GM19452 (cell line): Measurements from ENCODE around the gene MCFD2.
"Not testable (repeated sequence)": the region's sequence is repeated elsewhere in the genome, so short reads cannot be mapped to it uniquely, and the experiment has no call there.

ENCODE experiments used
- ATAC-seq: cut with Tn5 transposase; IDR thresholded peaks from one replicate; pipeline ENCODE4 v1.9.1; 2021; ENCODE audit not compliant: unreplicated experiment

MCFD2 gene

DNA sequence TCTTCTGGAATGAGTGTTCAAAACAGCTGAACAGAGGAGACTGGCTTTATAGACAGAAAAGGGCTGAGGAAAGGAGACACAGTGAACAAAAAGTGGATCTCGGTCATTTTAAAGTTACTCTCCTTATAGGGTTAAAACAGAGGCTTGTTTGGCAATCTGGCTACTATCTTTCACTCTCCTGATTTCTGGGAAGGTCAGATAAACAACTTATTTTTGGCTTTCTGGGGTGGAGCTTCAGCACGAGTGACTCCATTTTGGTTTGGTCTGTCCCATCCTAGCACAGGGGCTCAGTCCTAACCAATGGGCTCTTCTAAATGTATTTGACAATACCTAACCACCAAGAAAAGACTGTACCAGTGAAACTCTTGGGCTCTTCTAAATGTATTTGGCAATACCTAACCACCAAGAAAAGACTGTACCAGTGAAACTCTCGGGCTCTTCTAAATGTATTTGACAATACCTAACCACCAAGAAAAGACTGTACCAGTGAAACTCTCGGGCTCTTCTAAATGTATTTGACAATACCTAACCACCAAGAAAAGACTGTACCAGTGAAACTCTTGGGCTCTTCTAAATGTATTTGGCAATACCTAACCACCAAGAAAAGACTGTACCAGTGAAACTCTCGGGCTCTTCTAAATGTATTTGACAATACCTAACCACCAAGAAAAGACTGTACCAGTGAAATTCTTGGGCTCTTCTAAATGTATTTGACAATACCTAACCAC, 39.5 kb downstream of the MCFD2 start:
- ATAC-seq = not testable (repeated sequence)

DNA sequence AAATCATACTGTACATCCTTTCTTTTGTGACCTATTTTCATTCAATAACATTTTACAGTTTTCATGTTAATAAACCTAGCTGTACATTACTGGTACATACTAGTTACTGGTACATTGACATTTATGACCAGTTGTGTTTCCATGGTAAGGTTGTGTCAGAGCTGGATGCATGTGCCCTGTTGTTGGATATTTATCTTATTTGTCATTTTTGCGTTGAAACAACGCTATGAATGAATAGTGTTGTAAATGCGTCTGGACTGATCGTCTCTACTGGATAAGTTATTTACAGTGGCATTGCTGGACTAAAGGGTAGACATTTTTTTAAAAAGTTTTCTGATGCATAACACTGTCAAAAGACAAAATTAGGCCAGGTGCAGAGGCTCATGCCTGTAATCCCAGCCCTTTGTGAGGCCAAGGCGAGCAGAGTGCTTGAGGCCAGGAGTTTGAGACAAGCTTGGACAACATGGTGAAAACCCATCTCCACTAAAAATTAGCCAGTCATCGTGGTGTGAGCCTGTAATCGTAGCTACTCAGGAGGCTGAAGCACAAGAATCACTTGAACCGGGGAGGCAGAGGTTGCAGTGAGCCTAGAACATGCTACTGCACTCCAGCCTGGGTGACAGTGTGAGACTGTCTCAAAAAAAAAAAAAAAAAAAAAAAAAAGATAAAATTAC, 40.2 kb downstream of the MCFD2 start:
- ATAC-seq = no peak

DNA sequence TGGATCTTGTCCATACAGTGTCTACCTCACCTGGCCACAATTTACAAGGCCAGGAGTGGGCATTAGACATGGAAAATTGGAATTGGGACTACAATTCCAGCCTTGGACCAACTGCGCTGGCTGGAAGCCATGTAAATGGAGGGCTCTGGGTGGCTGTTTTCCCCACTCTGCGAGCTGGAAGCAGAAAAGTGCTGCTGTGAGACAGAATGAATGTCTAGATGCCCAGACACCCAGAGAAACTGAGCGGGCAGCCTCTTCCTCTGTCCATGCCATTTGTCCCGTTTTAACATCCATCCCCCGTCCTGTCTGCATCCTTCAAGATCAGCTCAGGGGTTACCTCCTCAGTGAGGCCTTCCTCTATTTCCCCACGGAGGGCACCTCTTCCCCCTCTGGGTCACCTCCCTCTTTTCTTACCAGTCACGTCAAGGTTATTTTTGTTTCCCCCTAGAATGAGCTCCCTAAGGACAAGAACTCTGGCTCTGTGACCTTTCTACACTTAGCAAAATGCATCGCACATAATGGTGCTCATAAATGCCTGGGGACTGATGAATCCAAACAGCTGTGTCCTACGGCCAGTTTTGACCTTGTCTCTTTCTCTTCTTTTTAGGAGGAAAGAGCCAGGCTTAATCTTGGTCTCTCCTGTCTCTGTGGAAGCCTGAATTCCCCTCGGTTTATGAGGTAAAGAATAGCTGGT, 41.2 kb downstream of the MCFD2 start:
- ATAC-seq = no peak

DNA sequence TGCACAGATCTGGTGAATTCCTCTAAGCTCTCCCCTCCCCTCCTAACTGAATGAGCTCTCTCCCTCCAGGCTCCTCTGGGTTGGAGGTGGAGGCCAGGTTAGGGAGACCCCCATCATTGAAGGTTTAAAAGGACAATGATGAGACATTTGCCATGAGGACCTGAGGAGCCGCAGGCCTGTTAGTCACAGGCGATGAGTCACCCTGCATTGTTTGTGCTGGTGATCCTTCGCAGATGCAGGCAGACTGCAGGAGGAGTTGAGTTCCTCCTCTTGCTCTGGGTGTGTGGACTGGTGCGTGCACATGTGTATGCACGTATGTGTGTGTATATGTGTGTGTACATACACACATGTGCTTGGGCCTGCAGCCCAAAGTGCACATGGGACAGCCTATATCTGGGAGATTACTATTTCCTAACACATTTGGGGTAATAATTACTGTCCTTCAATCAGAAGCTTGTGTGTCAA, 42.0 kb downstream of the MCFD2 start:
- no peak for ATAC-seq

DNA sequence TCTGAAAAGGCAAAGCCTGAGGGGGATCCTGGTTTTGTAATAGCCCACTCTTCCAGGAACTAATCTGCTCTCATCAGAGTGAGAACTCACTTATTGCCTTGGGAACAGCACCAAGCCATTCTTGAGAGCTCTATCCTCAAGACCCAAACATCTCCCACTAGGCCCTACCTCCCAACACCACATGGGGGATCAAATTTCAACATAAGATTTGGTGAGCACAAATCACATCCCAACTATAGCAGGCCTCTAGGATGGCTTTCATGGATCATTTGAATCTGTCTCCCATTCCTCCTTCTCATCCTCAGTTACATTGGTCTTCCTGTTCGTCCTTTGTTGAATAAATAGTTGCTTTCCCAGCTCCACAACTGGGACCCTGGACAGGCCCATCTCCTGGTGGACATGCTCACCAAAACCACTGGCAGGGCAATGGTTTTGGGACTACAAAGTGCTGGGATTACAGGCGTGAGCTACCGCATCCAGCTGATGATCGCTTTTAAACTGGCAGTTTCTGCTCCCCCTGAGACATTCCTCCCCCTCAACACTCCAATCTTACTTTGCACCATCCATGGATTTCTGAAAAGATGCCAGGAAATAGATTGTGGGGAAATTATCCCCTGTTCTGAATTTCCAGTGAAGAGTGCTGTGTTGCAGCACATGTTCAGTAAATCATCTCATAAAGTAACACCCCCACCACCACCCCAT, 42.6 kb downstream of the MCFD2 start:
- ATAC-seq = no peak

DNA sequence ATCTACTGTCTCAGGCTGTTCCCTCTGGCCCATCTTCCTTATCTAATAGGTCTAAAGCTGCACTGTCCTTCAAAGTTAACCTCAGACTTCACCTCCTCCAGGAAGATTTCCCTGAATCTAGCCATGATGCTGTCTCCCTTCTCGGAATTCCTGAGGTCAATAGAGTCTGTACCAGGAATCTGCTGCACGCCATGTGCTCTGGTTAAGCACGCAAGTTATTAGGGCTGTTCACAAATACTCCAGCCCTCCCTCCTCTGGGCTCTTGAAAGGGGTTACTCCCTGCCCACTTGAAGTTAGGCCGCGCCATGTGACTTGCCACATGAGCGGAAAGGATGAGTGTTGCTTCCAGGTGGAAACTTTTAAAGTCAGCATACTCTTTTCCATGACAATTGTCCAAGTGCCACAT, 43.6 kb downstream of the MCFD2 start:
- no peak for ATAC-seq

DNA sequence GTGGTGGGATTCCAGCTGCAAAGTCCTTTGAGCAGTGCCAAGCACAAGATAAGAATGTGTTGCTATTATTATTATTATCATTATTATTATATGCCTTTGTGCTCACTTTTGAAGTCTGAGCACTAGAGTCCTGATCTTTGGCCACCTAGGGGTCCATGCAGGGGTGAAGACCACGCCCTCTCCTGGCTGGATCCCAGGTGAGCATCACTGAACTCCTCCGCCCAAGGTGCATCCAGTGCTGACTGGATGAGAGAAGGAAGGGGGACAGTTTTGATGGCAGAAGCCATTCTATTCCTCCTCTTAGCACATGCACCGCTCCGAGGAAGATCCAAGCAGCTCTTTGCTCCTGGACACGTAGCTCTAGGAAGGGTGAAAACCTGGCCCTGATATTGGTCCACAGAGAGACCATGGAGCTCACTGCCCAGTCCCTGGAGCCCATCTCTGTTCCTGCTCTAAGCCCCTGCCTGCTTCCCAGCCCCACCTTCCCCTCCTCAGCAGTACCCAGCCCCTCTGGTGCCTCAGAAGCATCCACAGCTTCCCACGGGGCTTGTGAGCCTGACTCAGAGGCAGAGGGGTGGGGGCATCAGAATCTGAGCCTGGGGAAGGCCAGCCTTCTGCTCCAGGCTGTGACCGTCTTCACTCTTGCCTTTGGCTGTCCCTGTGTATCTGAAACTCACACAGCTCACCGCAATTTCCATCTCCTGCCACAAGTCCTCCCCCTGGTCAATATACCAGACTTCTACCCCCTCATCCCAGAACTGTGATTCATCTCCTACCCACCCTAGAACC, 45.4 kb downstream of the MCFD2 start:
- no peak for ATAC-seq

DNA sequence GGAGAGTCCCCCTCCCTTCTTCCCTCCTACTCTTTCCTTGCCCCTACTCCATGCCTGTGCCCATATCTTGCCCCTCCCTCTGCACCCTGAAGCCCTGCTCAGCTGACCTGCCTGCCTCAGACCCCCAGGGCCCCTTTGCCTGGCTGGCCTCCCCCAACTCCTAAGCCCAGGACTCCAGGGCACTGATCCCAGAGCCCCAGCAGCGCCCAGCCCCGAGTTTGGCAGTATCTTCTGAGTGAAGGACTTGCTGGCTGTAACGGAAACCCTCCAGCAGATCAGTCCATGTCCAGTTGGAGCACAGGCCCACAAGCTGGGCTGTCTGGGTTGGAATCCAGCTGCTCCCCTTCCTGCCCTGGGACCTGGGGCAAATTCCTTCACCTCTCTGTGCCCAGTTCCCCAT, 46.0 kb downstream of the MCFD2 start:
- ATAC-seq = no peak

DNA sequence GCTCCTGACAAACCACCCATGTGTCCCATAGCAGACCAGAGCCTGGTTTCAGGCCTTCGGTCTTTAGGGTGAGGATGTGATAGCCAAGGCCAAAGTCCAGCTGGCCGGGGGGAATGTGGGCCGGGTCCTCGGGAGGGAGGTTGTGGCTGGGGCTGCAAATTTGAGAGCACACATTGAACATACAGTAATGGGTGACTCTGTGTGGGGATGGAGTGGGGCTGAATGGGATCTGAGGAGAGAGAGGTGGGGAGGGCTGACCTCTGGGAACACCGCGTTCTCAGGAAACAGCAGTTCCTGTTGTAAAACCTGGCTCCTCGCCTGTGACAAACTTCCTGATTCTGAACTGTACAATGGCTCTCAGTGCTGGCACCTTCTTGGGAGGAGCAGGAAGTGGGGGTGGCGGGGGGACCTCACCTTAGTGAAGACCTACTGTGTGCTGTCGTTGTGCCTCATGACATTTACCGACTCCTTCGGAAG, 48.8 kb downstream of the MCFD2 start:
- ATAC-seq = no peak

DNA sequence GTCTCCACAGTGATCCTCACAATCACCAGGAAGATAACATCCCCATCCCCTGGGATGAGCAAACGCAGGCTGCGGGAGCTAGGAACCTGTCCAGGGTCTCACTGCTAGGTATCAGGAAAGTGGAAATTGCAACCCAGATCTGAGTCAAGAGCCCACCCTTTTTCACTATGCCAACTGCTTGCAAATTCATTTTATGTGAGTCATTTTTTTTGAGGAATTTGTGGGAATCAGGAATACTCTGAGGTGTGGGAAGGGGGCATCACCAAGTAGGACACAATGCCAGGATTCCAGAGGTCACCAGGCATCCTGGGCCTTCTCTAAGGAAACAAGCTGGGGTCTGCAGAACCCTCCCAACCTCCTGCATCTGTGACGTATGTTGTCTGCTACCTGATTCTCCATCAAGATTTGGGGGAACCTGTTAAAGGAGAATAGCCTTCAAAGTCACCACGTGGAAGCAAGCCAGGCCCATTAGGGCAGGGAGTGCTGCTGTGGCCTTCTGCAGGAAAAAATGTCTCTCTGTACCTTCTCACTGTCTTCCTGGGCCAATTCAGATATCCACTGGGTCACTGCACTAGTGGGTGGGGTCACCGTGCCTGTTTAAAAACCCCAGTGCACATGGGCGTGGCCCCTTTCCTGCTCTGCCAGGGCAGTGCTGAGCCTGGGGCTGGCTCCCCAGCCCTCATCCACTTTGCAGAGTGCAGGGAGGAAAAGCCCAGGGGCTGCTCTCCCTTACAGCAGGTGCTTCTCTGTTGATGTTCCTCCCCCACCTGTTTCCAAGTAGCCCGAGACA, 50.2 kb downstream of the MCFD2 start:
- ATAC-seq = no peak

DNA sequence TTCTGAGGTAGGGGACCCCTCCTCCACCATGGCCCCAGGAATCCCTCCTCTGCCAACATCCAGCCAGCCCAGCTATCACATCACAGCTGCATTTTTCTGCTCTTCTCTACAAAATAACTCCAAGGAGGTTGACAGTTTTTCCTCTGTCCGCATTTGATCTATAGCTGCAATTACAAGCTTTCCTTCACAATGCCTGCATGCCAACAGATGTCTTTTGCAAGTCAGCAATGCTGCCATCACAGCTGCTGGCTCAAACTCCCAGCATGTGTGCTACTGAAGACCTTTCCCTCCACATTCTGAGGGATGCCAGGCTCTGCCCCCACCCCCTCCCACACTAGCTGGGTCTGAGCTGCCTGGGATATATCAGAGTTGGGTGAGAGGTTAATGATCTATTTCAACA, 51.7 kb downstream of the MCFD2 start:
- ATAC-seq = no peak

DNA sequence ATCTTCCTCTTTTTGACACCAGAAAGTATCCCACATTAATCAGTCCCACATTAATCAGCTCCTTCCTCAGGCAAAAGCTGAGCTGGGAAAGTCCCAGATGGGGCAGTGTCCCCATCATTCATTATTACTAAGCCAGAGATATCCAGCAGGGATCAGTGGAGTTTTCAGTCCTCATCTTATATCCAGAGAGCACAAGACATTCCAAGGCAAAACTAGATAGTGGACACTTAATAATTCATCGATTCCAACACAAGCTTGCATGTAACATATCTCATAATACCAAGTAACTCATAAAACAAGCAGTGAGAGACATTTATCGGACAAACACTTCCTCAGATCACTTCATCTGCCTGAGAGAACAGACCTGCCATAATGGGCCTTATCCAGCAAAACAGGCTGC, 53.1 kb downstream of the MCFD2 start:
- ATAC-seq = no peak

DNA sequence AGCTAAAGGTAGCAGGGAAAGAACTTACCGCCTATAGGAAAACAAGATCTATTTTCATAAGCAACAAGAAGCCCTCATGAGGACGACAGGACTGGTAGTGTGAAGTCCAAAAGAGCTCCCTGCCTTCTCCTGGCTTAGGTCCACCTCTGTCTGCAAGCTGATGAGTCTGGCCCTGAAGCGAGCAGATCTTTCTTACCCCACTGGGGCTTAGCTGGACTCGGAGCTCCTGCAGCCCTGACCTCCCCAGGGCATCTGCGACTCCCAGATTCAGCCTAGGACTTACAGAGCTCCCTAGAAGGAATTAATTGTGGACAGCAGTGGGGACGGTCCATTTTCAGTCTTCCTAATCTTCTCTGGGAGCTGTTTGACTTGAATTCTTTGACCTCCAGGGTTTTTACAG, 53.7 kb downstream of the MCFD2 start:
- no peak for ATAC-seq

DNA sequence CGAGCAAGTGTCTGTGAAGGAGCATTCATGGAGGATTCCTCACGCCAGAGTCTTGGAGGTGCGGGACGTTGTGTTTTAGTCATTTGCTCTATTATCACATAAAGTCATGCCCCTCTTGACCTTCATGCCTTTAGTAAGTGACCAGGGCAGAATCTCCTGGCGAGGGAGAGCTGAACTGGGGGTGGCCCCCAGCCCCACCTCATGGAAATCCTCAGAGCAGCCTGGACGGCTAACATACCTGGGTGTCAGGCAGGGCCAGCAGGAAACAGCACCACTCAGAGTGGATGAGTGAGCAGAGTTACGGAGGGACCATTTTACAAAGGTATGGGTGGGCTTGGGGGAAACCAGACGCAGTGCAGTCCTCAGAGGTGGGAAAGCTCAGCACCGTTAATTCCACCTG, 56.1 kb downstream of the MCFD2 start:
- no peak for ATAC-seq

DNA sequence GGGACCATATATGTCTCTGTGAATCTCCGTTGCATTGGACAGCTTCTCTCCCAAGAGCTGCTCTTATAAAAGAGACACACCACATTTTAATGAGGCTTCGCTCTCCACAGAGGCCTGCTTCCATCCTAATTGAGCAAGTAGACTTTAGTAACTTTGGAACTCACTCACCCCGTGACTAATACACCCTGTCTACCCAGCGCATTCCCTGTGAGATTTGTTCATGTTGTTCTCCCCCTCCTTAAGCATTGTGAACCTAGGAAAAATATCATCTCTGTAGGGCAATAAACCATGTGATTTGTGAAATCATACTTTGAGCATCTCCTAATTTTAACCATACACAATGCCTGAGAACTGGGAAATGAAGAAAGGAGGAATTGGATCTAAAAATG, 56.9 kb downstream of the MCFD2 start:
- no peak for ATAC-seq

DNA sequence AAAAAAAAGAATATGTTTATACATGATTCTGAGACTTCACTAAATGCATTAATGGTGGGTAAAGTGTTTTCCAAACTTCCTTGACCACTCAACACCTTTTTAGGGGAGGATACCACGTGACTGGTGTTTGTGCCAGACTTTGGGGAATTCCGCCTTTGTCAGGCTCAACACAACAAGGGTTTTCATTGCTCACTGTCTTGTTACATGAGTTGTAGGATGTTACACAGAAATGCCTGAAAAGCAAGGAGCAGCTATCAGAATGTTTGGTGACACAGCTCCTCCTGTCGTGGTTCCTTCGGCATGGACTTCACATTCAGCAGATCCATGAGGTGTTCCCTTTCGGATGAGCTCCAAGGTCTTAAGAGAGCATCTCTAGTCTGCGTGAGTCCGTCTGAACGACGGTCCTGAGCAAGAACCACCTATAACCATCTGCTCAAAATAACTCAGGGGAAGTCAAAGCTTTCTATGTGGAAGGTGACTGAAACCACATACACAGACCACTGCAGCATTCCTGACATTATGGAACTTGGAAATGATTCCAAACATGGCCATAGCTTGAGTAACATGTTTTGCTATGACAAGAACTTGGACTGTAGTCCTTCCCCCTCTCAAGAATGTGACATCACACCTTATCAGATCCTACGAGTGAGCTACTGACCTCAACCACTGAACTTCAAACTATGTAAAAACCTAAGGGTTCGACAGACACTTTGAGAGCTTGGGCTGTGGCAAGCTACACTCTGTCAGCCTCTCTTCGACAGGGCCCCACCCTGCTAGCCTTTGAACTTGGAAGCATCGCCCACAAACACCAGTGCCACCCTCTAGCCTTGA, 57.5 kb downstream of the MCFD2 start:
- no peak for ATAC-seq

DNA sequence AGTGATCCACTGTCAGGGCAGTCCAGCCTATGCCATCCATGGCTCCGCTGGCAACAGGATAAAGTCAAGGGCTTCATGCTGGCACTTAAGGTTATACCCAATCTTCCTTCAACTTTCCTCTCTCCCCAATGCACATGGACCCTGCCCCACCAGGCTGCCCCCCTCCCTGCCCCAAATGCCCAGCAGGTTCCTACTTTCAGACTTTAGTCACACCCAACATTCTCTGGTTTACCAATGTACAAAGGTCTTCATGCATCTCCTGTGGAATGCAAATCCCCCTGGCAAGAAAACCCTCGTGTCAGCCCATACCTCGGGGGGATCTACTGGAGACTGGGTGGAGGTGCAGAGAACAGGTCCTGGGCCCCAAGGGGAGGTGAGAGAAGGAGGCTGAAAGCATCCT, 59.3 kb downstream of the MCFD2 start:
- no peak for ATAC-seq

DNA sequence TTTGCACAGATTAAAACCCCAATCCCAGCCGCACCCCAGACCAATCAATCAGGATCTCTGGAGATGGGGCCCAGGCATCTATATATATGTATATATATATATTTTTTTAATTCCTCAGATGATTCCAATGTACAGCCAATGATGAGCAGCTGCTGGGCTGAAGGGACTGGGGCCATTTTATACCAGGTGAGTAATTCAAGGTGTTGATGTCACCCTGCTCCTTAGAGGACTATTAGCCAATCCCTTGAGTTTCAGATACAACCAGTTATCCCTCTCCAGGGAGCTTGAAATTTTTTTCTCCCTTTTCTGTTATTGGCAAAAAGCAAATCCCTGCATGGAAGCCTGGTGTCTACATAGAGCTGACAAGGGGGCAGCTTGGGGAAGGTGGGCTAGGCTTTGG, 59.8 kb downstream of the MCFD2 start:
- ATAC-seq = no peak

DNA sequence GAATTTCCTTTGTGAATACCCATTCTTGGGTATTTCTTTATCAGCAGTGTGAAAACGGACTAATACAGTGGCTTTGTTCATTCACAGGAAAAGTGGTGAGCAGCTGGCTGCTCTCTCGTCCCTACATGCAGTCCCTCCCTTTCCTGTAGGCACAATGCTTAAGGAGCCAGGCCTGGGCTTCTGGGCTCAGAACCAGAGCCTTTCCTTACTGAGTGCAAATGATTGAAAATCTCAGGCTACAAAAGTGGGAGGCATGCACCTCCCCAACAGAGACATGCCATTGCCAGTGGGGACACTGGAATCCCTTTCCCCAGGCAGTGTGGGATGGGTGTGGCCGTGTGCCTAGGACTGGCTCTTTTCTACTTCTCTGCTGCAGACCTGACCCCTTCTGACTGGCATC, 61.3 kb downstream of the MCFD2 start:
- ATAC-seq = no peak
